Sigmoid colon (tissue), 4 donors: ENCODE data around the gene ZNF69.

Source experiments
- CTCF ChIP-seq, 4 experiments: fragments of 450-650 bp in 3 of 4; fragments of 200-600 bp in 1 of 4; IDR thresholded peaks; one replicate each; pipeline ENCODE4 v1.5.1; 2016 to 2019; ENCODE audit warnings: antibody characterized with exemption in 4 of 4, mild to moderate bottlenecking in 3 of 4, moderate library complexity in 2 of 4
- POLR2A ChIP-seq, 2 donors: fragments of 450-650 bp; IDR thresholded peaks; one replicate each; pipeline ENCODE4 v1.6.1; 2016; ENCODE audit warnings: antibody characterized with exemption in 2 of 2, mild to moderate bottlenecking in 2 of 2, moderate library complexity in 2 of 2
- POLR2AphosphoS5 ChIP-seq, 4 donors: sonication (generic); formaldehyde crosslinking; IDR thresholded peaks; one replicate each; pipeline ENCODE4 v1.6.1; 2017; ENCODE audit warnings: antibody characterized with exemption in 4 of 4

DNA sequence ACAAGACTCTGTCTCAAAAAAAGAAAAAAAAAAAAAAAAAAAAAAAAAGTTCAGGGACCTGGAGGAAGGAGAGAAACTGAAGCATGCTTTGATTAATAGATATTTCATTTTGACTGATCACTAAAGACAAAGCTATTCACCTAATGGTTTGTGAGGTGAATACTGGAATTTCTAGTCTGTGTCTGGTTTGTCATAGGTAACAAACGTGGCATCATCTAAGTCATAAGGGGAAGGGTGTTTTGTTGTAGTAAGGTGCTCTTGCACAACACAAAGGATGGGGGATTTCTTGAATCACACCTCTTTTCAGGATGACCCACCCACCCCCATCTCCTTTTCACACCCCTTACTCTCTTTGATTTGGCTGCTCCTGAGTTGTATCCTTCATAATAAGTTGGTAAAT, 13.8 kb upstream of the ZNF69 start:
- TF ChIP-seq CTCF (IDR thresholded peaks at IDR 0.05) (no peak), POLR2A (IDR thresholded peaks at IDR 0.05) (no peak), POLR2AphosphoS5 (IDR thresholded peaks at IDR 0.05) (no peak)
